ENCODE data around the gene MAP7. TPM values are rescaled to one million over a fixed set of nuclear protein-coding genes. Genes with fewer than 3 reads are reported as not detected.

Gene MAP7
- total and polyA plus RNA-seq, 2 experiments from 2014 or later = 44.7 to 49.2 TPM

DNA sequence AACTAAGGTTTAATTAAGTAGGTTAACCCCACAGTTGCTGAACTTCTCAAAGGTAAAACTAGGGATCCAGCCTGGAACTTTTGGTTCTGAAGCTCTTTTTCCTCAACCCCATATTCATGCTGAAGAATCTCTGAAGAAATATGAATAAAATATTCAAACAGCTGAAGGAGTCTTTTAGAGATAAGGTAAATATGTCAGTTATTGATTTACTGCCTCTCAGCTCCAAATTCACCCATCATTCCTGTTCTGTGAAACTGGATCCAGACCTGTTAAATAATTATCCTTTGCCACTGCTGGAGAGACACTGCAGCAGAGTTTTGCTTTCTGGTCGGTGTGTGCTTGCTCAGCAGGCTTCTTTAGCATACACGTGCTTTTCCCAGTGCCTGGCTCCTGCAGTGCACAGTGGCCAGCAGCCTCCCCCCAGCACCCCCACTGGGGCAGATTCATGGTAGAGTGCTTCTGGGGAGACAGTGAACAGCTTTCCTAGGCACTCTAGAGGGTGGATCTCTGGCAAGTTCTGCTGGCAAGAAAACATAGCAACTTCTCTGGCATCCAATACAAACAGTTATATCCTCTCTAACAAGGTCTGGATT is 198.6 kb downstream of the MAP7 start:
- Mint-ChIP-seq H3K4me1 (peaks cover 26% of the 10 kb centered on the region), H3K9me3 (no peaks in the 10 kb centered on the region), H3K27ac (no peak overlapping the region), H3K4me3 (no peak overlapping the region), H3K36me3 (ENCODE audit: low read depth) (peaks cover 9% of the 10 kb centered on the region), H3K27me3 (ENCODE audit: insufficient read depth, low read depth, poor library complexity) (peaks cover 2% of the 10 kb centered on the region)
- no peak overlapping the region for H3K4me3 ChIP-seq
- no peak overlapping the region for H2AFZ ChIP-seq
- no peaks in the 10 kb centered on the region for H3K79me2 ChIP-seq (replicated peaks; ENCODE audit: insufficient read depth)
- H3F3A ChIP-seq (replicated peaks; ENCODE audit: low read depth) = no peaks in the 10 kb centered on the region
- TF ChIP-seq JUNB (IDR thresholded peaks at IDR 0.05; ENCODE audit: unreplicated experiment) = no peak
- no peak for TF ChIP-seq ZNF331 (CRISPR knock-in tag; IDR thresholded peaks at IDR 0.05; ENCODE audit: low read depth)
- TF ChIP-seq CREB1 (CRISPR knock-in tag; IDR thresholded peaks at IDR 0.05; ENCODE audit: low read depth) = no peak
- TF ChIP-seq POLR2AphosphoS5 (IDR thresholded peaks at IDR 0.05; ENCODE audit: low read depth) = no peak
- no peak for TF ChIP-seq EZH2 (IDR thresholded peaks at IDR 0.05; ENCODE audit: low read depth, unreplicated experiment)
- no peak for TF ChIP-seq CTCF (conservative IDR thresholded peaks at IDR 0.05; ENCODE audit: low read depth in 2 of 2)
- TF ChIP-seq ZNF114 (CRISPR knock-in tag; IDR thresholded peaks at IDR 0.05) = no peak
- TF ChIP-seq NANOG (IDR thresholded peaks at IDR 0.05; ENCODE audit: borderline replicate concordance) = no peak
- TF ChIP-seq REST (IDR thresholded peaks at IDR 0.05; ENCODE audit: unreplicated experiment) = no peak
- no peak for TF ChIP-seq STAT1 (IDR thresholded peaks at IDR 0.05; ENCODE audit: unreplicated experiment)
- TF ChIP-seq EZH2phosphoT487 (IDR thresholded peaks at IDR 0.05; ENCODE audit: unreplicated experiment) = no peak
- TF ChIP-seq, protein P1, sequence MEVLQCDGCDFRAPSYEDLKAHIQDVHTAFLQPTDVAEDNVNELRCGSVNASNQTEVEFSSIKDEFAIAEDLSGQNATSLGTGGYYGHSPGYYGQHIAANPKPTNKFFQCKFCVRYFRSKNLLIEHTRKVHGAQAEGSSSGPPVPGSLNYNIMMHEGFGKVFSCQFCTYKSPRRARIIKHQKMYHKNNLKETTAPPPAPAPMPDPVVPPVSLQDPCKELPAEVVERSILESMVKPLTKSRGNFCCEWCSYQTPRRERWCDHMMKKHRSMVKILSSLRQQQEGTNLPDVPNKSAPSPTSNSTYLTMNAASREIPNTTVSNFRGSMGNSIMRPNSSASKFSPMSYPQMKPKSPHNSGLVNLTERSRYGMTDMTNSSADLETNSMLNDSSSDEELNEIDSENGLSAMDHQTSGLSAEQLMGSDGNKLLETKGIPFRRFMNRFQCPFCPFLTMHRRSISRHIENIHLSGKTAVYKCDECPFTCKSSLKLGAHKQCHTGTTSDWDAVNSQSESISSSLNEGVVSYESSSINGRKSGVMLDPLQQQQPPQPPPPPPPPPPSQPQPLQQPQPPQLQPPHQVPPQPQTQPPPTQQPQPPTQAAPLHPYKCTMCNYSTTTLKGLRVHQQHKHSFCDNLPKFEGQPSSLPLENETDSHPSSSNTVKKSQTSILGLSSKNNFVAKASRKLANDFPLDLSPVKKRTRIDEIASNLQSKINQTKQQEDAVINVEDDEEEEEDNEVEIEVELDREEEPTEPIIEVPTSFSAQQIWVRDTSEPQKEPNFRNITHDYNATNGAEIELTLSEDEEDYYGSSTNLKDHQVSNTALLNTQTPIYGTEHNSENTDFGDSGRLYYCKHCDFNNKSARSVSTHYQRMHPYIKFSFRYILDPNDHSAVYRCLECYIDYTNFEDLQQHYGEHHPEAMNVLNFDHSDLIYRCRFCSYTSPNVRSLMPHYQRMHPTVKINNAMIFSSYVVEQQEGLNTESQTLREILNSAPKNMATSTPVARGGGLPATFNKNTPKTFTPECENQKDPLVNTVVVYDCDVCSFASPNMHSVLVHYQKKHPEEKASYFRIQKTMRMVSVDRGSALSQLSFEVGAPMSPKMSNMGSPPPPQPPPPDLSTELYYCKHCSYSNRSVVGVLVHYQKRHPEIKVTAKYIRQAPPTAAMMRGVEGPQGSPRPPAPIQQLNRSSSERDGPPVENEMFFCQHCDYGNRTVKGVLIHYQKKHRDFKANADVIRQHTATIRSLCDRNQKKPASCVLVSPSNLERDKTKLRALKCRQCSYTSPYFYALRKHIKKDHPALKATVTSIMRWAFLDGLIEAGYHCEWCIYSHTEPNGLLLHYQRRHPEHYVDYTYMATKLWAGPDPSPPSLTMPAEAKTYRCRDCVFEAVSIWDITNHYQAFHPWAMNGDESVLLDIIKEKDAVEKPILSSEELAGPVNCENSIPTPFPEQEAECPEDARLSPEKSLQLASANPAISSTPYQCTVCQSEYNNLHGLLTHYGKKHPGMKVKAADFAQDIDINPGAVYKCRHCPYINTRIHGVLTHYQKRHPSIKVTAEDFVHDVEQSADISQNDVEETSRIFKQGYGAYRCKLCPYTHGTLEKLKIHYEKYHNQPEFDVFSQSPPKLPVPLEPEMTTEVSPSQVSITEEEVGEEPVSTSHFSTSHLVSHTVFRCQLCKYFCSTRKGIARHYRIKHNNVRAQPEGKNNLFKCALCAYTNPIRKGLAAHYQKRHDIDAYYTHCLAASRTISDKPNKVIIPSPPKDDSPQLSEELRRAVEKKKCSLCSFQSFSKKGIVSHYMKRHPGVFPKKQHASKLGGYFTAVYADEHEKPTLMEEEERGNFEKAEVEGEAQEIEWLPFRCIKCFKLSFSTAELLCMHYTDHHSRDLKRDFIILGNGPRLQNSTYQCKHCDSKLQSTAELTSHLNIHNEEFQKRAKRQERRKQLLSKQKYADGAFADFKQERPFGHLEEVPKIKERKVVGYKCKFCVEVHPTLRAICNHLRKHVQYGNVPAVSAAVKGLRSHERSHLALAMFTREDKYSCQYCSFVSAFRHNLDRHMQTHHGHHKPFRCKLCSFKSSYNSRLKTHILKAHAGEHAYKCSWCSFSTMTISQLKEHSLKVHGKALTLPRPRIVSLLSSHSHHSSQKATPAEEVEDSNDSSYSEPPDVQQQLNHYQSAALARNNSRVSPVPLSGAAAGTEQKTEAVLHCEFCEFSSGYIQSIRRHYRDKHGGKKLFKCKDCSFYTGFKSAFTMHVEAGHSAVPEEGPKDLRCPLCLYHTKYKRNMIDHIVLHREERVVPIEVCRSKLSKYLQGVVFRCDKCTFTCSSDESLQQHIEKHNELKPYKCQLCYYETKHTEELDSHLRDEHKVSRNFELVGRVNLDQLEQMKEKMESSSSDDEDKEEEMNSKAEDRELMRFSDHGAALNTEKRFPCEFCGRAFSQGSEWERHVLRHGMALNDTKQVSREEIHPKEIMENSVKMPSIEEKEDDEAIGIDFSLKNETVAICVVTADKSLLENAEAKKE (CRISPR knock-in tag; IDR thresholded peaks at IDR 0.05) = no peak
- TF ChIP-seq ETS1 (IDR thresholded peaks at IDR 0.05) = no peak
- ATAC-seq = peak; percentile 96
- H3K9me2 ChIP-seq (ENCODE audit: insufficient read depth) = no peaks in the 10 kb centered on the region
- peaks cover 8% of the 10 kb centered on the region; the same call in 1 of the 2 replicates for H3K4me1 ChIP-seq (ENCODE audit: insufficient read depth)
- 0 out of 2 replicates have a peak overlapping the region, but pooled peaks have one; percentile 39 for H3K27ac ChIP-seq (ENCODE audit: low read depth)
- no peaks in the 10 kb centered on the region; the same call in 1 of the 2 replicates for H4K20me1 ChIP-seq (replicated peaks; ENCODE audit: insufficient read depth)
- H3K36me3 ChIP-seq (ENCODE audit: insufficient read depth) = peaks cover 3% of the 10 kb centered on the region; the same call in 1 of the 2 replicates
- peak; percentile 16 for DNase-seq (ENCODE audit: low spot score)
- no peak overlapping the region for H3K4me2 ChIP-seq
- no peaks in the 10 kb centered on the region for H3K27me3 ChIP-seq (ENCODE audit: insufficient read depth)
